NCI-H774 (cell line): ENCODE data around the gene FZR1.
"Not testable (repeated sequence)": the region's sequence is repeated elsewhere in the genome, so short reads cannot be mapped to it uniquely, and the experiment has no call there.

ENCODE experiments used
- DNase-seq: peaks from one replicate; lab custom pipeline; 2025; lab: John Stamatoyannopoulos, UW

The FZR1 gene

DNA sequence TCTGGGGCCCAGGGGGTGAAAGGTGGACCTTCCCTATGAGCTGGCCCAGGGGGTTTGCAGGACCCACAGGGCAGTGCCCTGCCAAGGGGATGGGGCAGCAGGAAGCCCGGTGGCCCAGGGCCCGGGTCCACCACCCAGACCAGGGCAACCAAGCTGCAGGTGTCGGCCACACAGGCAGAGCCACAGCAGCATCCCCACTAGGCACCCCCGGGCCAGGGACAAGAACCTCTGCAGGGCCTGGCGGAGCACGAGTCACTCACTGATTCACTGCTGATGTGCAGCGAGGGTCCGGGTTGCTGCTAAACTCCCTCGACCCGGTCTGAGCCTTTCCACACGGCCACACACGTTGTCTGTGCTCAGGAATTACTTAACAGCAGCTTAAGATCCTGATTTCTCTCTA is 8.8 kb downstream of the FZR1 start:
- no peak for DNase-seq

DNA sequence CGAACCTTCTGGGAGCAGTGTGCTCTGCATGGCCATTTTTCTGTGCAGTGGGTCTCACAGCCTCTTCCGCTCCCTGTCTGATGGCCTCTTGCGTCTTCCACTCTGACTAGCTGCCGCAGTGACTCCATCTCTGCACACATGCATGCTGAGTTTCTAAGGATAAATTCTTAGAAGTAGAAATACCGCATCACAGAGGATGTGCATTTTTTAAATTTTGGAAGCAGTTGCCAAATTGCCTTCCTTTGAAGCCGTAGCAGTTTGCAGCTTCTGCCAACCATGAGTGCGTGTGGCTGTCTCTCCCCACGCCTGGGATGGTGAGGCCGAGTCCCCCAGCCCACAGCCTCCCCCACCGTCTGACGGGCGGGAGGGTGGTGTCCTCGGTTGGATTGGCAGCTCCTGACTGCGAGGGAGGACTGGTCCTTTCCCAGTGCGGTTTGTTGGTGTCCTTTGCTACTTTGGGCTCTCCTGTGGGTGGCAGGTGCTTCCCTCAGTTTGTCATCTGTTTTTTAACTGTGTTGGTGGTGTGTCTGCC is 9.8 kb downstream of the FZR1 start:
- no peak for DNase-seq

DNA sequence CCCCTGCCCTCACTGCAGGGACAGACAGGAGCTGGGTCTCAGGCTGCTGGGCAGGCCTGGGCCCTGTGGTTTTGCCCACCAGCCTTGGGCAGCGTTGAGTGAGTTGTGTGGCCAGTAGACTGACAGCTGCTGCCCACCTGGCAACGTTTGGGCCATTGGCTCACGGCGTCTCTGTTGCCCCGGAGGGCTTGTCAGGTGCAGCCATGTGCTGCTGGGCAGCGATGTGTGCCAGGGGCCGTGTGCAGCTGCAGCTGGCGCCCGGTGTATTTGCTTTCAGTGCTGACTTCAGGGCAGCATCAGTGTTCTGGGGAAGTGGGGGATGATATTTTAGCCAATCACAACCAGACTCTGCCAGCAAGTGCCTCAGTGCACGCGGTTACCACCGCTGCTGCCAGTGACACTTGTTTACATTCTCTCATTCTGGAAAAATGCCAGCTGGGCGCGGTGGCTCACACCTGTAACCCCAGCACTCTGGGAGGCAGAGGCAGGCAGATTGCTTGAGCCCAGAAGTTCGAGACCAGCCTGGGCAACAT is 10.6 kb downstream of the FZR1 start:
- DNase-seq, result peak; percentile 92

DNA sequence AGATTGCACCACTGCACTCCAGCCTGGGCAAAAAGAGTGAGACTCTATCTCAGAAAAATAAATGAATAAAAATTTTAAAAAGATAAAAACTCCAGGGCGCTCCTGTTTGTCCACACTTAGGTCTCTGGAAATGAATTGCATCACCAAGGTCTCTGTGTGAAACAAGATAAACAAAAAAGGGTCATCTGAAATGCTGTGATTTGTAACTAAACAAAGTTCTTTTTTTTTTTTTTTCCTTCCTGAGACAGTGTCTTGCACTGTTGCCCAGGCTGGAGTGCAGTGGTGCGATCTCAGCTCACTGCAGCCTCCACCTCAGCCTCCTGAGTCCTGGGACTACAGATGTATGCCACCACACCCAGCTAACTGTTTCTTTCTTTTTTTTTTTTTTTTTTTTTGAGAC is 11.5 kb downstream of the FZR1 start:
- no peak for DNase-seq

DNA sequence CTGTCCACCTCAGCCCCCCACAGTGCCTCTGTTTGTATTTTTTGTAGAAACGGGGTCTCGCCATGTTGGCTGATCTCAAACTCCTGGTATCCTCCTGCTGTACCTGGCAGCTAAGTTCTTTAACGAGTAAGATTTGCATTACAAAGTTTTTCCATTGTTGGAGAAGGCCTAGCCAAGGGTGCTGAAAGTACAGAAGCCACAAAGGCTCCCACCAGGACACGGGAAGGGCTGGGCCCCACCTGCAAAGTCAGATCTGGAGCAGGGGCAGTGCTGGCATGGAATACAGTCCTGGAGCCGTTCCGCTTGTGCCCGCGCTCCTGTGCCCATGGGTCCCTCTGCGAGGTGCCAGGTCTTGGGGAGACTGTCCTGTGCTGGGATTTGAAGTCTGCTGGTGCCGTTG is 12.1 kb downstream of the FZR1 start:
- DNase-seq, result no peak

- no peak for DNase-seq
Observed at GRCh38 chr19:3518659-3519058, 12.5 kb downstream of the FZR1 start.

DNA sequence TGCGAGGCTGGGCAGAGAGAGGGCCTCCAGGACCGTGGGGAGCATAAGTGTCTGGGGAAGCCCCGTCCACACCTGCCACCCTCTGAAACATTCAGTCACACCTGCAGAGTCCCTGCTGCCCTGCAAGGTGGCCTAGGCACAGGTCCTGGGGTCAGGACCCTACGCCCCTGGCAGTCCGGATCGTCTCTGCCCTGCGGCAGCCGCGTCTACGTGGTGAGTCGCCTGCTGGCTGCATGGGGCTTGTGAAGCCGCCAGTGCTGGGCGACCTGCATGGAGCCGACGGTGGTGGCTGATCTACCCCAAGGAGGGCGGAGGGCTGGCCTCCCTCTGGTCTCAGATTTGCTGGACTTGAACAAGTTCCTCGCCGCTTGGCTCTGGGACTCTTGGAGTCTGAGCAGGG is 13.0 kb downstream of the FZR1 start:
- no peak for DNase-seq

- peak; percentile 53 for DNase-seq
Observed at GRCh38 chr19:3520166-3521103, 14.3 kb downstream of the FZR1 start.

DNA sequence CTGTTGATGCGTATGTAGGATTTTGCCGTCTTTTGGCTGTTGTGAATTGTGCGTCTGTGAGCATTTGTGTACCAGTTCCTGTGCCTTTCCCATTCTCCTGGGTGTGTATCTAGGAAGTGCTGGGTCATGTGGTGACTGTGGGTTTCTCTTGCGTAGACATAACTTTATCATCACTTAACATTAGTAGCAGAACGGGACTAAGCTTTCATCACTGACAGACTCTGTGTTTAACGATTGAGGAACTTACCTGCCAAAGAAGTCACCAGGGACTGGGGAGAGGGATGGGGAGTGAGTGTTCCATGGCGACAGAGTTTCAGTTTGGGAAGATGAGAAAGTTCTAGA is 15.0 kb downstream of the FZR1 start:
- no peak for DNase-seq

DNA sequence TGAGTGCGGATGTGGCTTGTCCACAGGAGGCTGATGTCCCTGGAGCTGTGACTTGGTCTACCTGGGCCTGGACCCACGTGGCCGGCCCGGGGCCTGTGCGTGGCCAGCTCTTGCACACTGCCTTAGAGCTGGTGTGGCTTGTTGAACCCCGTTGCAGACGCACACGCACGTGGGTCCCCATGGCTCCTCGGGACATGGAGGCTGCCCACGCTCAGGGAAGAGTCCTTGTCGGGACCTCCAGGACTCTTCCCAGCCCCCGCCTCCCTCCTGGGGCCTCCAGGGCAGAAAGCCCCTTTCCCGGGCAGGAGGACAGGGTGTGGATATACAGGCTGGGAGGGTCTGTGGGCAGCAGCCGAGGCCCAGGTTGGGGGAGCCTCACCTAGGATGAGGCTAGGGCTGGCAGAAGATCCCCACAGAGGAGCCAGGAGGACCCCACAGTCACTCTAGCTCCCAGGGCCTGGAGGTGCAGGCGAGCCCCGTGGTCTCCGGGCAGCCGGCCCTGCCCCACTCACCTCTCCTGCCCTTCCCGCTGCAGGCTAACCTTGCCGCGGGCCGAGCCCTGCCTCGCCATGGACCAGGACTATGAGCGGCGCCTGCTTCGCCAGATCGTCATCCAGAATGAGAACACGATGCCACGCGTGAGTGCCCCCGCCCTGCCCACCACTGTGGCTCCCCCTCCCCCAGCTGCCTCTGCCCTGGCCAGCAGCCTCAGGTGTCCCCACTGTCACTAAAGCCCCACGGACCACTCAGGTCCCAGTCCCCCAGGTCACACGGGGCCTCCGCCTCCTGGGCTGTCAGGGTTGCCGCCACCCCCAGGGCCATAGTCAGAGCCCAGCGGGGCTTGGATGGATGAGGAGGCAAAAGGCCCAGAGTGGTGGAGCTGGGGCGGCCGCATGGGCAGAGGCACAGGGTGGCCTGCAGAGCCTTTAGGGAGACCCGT is 16.6 kb downstream of the FZR1 start:
- DNase-seq, result no peak

- no peak for DNase-seq
Observed at GRCh38 chr19:3523361-3524077, 17.4 kb downstream of the FZR1 start.

GRCh38 chr19:3524078-3524842 is 18.1 kb downstream of the FZR1 start:
- no peak for DNase-seq

DNA sequence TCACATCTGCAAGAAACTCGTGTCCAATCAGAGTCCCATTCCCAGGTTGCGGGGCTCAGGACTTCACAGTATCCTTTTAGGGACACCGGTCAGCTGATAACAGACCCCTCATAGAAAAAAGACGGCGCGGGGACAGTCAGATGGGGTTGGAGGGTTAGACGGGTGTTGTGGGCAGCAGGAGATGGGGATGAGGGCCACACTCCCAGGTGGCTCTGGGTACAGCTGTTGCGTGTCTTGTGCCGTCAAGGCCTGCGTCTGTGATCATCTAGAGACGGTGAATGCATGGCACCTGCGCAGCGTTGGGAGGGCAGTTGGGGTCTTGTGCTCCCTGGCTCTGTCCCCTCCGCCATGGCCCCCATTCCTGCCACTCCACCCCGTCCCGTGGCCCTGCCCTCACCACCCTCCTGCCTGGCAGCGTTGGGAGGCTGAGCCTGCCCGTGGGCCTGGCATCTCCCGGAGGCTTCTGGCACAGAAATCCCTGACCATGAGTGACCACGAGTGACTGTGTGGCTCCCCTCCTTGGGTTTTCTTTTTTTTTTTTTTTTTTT is 18.9 kb downstream of the FZR1 start:
- no peak for DNase-seq

DNA sequence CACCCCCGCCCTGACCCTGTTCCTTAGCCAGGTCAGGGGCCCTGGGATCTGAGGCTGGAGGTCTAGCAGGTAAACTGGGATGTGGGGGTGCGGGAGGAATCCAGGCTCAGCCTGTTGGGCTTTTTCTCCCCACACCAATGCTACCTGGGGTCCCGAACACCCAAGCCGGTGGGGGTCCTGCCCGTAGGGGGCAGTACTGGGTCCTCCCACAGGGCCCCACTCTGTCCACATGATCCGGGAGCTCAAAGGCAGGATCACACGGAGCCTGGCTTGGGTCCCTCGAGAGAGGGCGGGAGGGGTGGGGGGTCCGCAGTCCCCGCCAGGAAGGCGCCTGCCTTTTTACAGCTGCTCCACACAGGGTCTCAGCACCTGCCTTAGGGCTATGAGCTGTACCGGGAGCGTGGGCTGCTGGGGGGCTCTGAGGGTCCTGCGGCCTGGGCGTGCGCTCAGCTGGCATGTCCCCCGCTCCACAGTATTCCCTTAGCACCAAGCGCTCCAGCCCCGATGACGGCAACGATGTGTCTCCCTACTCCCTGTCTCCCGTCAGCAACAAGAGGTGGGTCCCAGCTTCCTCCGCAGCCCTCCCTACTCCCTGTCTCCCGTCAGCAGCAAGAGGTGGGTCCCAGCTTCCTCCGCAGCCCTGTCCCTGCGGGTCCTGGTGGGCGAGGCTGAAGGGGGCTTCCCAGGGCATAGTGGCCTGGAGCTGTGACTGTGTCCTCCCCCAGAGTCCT is 20.6 kb downstream of the FZR1 start:
- no peak for DNase-seq

GRCh38 chr19:3527238-3527910 is 21.3 kb downstream of the FZR1 start:
- DNase-seq, result no peak

GRCh38 chr19:3528080-3528479 is 22.0 kb downstream of the FZR1 start:
- no peak for DNase-seq

DNA sequence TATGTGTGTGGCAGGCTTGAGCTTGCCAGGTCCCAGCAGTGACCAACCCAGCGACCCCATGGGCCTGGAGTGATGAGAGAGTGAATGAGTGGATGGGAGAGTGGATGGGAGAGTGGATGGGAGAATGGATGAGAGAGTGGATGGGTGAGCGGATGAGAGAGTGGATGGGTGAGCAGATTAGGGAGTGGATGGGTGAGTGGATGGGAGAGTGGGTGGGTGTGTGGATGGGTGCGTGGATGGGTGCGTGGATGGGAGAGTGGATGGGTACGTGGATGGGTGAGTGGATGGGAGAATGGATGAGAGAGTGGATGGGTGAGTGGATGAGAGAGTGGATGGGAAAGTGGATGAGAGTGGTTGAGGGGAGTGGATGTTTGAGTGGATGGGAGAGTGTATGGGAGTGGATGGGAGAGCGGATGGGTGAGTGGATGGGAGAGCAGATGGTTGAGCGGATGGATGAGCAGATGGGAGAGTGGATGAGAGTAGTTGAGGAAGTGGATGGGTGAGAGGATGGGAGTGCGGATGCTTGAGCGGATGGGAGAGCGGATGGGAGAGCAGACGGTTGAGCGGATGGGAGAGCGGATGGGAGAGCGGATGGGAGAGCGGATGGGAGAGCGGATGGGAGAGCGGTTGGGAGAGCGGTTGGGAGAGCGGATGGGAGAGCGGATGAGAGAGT is 22.6 kb downstream of the FZR1 start:
- DNase-seq, result no peak

DNA sequence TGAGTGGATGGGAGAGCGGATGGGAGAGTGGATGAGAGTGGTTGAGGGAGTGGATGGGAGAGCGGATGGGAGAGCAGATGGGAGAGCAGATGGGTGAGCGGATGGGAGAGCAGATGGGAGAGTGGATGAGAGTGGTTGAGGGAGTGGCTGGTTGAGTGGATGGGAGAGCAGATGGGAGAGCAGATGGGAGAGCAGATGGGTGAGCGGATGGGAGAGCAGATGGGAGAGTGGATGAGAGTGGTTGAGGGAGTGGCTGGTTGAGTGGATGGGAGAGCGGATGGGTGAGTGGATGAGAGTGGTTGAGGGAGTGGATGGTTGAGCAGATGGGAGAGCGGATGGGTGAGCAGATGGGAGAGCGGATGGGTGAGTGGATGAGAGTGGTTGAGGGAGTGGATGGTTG is 23.2 kb downstream of the FZR1 start:
- DNase-seq, result not testable (repeated sequence)

GRCh38 chr19:3530389-3530788 is 24.3 kb downstream of the FZR1 start:
- DNase-seq, result no peak
